ENCODE results near the gene TOM1L2. TPM values are rescaled to one million over a fixed set of nuclear protein-coding genes. Genes with fewer than 3 reads are reported as not detected.
"Not testable (repeated sequence)": the region's sequence is repeated elsewhere in the genome, so short reads cannot be mapped to it uniquely, and the experiment has no call there.

The TOM1L2 gene
- total RNA-seq, 1 donor from 2014 or later: 19.4 TPM

DNA sequence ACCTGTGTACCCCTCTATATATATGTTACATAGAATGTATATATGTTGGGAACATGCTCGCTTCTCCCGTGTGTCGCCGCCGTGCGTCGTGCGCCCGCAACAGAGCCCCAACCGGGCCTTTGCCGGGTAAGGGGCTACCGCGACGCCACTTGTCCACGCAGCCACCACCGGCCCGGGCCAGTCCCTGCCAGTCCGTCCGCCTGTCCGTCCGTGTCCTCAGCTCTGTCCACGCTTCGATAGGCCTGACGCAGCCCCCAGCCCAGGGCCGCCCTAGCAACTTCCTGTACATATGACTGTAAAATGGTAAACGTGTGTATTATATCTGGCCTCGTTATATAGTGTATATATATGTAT lies 161.3 kb downstream of the TOM1L2 start:
- DNase-seq (ENCODE audit: low read depth): no peak
- TF ChIP-seq, protein P1, sequence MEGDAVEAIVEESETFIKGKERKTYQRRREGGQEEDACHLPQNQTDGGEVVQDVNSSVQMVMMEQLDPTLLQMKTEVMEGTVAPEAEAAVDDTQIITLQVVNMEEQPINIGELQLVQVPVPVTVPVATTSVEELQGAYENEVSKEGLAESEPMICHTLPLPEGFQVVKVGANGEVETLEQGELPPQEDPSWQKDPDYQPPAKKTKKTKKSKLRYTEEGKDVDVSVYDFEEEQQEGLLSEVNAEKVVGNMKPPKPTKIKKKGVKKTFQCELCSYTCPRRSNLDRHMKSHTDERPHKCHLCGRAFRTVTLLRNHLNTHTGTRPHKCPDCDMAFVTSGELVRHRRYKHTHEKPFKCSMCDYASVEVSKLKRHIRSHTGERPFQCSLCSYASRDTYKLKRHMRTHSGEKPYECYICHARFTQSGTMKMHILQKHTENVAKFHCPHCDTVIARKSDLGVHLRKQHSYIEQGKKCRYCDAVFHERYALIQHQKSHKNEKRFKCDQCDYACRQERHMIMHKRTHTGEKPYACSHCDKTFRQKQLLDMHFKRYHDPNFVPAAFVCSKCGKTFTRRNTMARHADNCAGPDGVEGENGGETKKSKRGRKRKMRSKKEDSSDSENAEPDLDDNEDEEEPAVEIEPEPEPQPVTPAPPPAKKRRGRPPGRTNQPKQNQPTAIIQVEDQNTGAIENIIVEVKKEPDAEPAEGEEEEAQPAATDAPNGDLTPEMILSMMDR (conservative IDR thresholded peaks at IDR 0.05; ENCODE audit: low read depth, low read length): no peak
- no peak overlapping the region for H3K4me3 ChIP-seq (ENCODE audit: low read depth, low read length)

DNA sequence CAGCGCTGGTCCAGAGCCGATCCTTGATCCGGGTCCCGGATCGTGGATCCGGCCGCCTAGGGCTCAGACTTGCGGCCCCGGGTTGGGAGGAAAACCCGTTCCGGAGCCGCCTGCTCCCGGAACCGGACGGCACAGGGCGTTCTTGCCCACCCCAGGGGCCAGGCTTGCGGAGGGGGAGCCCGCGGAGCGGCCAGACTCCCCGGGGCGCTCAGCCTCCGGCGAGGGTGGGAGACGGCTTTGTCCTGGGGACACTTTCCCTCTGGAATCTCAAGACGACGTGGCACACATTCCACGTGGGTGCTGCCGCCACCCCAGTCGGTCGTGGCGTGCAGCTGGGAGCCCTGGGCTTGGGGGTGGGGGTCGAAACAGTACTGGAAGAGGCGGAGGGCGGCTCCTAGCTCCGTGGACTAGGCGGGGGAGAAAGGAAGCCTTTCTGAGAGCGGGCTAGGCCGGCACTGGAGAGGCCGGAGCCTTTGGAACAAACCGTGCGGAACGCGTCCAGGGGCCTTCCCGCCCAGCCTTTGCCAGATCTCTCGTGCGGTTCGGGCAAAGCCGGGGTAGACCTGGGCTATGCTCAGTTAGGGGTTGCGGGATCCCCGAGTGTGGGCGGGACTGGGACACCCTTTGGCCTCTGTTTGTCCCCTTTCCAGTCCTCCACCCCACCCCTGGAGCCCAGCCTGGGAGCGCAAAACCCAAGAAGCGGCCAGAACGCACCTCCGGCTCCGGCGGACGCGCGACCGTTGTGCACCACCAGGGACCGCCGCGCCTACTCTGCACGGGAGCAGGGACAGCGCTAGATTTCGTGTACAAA lies 161.9 kb downstream of the TOM1L2 start:
- DNase-seq (ENCODE audit: low read depth): no peak
- TF ChIP-seq, protein P1 (conservative IDR thresholded peaks at IDR 0.05; ENCODE audit: low read depth, low read length): no peak
- no peak overlapping the region for H3K4me3 ChIP-seq (ENCODE audit: low read depth, low read length)

DNA sequence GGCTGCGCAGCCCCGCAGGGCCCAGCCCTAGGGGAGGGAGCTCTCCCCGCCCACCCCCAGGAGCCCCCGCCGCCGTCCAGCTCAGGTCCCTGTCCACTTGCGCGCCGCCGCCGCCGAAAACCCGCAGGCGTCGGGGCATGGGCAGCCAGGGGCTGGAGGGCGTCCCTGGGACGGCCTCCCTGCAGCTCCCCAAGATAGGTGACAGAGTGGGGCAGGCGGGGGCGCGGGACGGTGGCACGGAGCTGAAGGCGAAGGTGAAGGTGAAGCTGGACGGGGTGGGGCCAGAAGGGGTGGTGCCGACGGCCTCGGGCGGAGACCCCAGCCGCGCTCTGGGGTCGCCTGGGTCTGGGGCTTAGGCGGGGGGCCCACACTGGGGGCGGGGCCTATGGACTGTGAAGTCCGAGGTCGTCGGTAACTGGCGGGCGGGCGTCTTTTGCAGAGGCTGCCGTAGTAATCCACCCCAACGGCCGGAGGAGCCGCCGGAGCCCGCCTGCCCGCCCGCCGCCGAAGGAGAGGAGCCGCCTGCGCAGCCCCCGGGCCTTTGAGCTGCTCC lies 162.6 kb downstream of the TOM1L2 start:
- DNase-seq (ENCODE audit: low read depth): no peak
- H3K4me3 ChIP-seq (ENCODE audit: low read depth, low read length): no peak overlapping the region
- TF ChIP-seq, protein P1 (conservative IDR thresholded peaks at IDR 0.05; ENCODE audit: low read depth, low read length): no peak

DNA sequence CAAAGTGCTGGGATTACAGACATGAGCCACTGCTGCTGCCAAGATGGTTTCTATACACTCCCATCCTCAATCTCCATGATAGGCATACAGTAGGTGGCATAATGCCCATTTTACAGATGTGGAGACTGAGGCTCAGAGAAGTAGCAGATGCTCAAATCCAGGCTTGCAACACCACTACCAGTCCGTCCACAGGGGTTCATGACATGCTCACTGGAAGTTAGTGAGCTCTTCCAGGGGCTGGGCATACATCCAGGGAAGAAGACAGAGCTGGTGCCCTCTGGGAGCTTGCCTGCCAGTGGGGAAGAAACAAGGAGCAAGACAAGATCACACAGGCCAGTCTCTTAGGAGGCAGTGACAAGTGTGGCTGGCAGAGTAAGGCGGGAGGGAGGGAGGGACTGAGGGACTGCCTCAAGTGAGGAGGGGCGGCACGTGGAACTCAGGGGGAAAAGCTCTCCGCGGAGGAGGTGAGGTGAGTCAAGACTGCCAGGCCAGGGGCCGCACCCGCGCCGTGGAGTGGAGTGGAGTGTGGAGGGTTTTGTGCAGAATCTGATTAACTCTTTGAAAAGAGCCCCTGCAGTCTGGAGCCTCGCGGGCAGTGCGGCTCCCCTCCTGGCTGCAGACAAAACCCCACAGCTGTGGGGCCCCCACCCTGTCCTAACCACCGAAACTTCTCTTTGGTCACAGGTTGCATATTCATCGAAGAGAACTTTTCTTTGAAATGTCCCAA lies 163.3 kb downstream of the TOM1L2 start:
- no peak overlapping the region for H3K4me3 ChIP-seq (ENCODE audit: low read depth, low read length)
- TF ChIP-seq, protein P1 (conservative IDR thresholded peaks at IDR 0.05; ENCODE audit: low read depth, low read length): no peak
- no peak for DNase-seq (ENCODE audit: low read depth)

DNA sequence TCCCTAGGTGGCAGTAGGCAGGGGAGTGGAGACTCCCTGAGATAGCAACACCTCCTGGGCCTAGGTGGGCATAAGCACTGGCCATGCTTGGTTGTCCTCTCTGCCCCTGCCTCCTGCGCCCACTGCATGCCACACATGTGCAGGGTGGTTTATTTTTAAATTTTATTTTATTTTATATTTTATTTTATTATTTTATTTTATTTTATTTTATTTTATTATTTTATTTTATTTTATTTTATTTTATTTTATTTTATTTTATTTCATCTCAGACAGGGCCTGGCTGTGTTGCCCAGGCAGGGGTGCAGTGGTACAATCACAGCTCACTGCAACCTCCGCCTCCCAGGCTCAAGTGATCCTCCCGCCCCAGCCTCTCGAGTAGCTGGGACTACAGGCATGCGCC lies 164.0 kb downstream of the TOM1L2 start:
- DNase-seq (ENCODE audit: low read depth); H3K4me3 ChIP-seq (ENCODE audit: low read depth, low read length): not testable (repeated sequence)

DNA sequence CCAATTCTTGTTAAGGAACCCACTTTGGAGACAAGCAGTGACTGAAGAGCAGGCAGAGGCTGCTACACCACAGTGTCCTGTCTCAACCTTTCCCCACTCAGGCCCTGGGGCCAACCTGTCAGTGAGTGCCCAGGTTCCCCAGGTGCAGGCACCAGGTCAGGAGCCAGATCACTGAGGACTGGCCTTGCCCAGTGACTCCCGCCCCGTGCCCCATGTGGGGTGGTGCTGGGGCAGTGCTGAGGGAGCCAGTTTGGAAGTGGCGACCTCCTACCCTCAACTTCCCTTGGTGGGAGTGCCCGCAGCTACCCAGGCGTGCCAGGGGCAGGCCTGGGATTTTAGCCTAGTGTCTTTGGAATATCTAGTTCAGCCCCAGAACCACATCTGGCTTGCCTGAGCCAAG lies 164.8 kb downstream of the TOM1L2 start:
- TF ChIP-seq, protein P1 (conservative IDR thresholded peaks at IDR 0.05; ENCODE audit: low read depth, low read length): no peak
- no peak for DNase-seq (ENCODE audit: low read depth)
- no peak overlapping the region for H3K4me3 ChIP-seq (ENCODE audit: low read depth, low read length)

DNA sequence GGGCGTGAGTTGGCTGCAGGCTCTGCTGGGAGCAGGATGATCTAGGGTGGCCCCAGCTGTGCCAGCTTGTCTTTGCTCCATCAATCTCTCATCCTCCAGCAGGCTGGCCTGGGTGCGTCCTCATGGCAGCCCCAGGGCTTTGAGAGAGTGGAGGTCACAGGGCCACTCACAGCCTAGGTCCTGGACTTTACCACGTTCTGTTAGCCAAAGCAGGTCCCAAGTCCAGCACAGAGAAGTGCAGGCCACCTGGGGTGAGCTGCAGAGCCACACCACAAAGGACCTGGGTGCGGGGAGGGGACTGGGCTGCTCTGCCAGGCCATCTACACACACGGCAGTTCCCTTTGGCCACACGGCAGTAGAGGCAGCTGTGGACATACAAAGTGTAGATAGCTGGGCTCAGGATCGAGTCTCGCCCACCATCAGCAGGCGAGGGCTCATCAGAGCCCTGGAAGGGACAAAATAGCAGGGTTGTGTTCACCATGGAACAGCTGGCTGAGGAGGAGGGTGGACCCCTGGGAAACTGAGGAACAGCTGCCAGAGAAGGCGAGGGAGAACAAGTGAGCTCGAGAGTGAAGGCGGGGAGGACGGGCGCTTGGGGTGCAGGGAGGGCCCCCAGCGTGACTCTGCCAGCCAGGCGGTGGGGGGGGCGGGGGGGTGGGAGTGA lies 165.5 kb downstream of the TOM1L2 start:
- TF ChIP-seq, protein P1 (conservative IDR thresholded peaks at IDR 0.05; ENCODE audit: low read depth, low read length): no peak
- DNase-seq (ENCODE audit: low read depth): no peak

More for the DNA sequence above, 165.5 kb downstream of the TOM1L2 start:
- H3K4me3 ChIP-seq (ENCODE audit: low read depth, low read length): no peak overlapping the region
